Nephron progenitor cell (in vitro differentiated cells): ENCODE data around the gene SERTAD1.
A peak's percentile ranks its signal among the peaks of the same experiment; 100 is the strongest.

Experiments used
- DNase-seq: peaks from one replicate; pipeline ENCODE4 v3.0.0; 2021
- H3K27ac Mint-ChIP-seq: 2 replicates; pipeline ENCODE4 v1.8.0; 2021; ENCODE audit warnings: mild to moderate bottlenecking, moderate library complexity, mixed read lengths
- H3K27me3 Mint-ChIP-seq: 2 replicates; pipeline ENCODE4 v1.8.0; 2021; ENCODE audit warnings: mild to moderate bottlenecking, low read depth, mixed read lengths; ENCODE audit not compliant: poor library complexity
- H3K36me3 Mint-ChIP-seq: 2 replicates; pipeline ENCODE4 v1.8.0; 2021; ENCODE audit warnings: low read depth, mixed read lengths
- H3K4me1 Mint-ChIP-seq: 2 replicates; pipeline ENCODE4 v1.8.0; 2021; ENCODE audit warnings: mixed read lengths
- H3K4me3 Mint-ChIP-seq: 2 replicates; pipeline ENCODE4 v1.8.0; 2021; ENCODE audit warnings: mild to moderate bottlenecking, moderate library complexity, mixed read lengths
- H3K9me3 Mint-ChIP-seq: 2 replicates; pipeline ENCODE4 v1.8.0; 2021; ENCODE audit warnings: mild to moderate bottlenecking, moderate library complexity, mixed read lengths
- TF ChIP-seq, protein P1 (sequence below): fragments of 200-600 bp; sonication (generic); IDR thresholded peaks from 2 replicates; pipeline ENCODE4 v1.5.0; 2021; ENCODE audit warnings: antibody characterized with exemption

SERTAD1 gene

DNA sequence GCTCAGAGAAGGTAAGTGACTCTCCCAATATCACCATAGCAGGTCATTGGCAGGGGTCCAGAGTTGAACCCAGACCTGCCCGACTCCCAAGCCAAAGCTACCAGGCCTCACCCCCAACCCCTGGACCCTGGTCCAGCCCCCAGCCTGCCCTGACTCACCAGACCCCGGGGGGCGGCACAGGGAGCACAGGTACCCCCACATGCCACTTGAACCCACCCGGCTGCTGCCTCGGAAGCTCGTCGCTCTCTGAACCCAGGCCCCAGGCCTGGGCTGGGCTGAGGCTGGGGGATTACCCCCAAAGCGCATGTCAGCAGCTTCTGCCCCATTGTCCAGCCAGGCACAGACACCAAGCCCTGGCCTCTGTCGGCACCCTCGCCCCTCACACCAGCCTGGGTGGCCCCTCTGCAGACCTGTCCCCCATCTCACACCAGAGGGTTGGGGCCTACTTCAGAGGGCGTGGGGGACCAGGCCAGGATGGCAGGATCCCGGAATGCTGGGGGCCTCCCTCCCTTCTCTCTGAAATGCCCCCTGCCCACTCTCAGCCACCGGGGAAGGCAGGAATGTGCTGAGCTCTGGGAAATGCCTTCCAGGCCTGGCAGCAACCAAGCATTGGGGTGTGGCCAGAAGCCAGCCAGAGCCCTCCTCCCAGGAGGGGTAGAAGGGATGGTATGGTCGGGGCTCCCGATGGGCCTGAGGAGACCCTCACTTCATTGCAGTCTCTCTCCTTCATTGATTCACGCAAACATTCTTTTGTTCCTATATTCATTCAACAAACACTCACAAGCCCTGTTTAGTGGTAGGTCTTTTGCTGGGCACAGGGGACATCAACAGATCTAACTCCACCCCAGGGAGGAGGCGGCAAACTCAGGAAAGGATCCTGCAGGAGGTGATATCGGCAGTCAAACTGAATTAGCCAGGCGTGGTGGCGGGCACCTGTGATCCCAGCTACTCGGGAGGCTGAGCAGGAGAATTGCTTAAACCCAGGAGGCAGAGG, 11.0 kb downstream of the SERTAD1 start:
- Mint-ChIP-seq H3K4me3 (no peak overlapping the region), H3K36me3 (no peaks in the 10 kb centered on the region), H3K27ac (no peak overlapping the region), H3K4me1 (peaks cover 50% of the 10 kb centered on the region), H3K9me3 (no peaks in the 10 kb centered on the region), H3K27me3 (peaks cover 8% of the 10 kb centered on the region)
- TF ChIP-seq, protein P1, sequence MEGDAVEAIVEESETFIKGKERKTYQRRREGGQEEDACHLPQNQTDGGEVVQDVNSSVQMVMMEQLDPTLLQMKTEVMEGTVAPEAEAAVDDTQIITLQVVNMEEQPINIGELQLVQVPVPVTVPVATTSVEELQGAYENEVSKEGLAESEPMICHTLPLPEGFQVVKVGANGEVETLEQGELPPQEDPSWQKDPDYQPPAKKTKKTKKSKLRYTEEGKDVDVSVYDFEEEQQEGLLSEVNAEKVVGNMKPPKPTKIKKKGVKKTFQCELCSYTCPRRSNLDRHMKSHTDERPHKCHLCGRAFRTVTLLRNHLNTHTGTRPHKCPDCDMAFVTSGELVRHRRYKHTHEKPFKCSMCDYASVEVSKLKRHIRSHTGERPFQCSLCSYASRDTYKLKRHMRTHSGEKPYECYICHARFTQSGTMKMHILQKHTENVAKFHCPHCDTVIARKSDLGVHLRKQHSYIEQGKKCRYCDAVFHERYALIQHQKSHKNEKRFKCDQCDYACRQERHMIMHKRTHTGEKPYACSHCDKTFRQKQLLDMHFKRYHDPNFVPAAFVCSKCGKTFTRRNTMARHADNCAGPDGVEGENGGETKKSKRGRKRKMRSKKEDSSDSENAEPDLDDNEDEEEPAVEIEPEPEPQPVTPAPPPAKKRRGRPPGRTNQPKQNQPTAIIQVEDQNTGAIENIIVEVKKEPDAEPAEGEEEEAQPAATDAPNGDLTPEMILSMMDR: no peak
- DNase-seq: no peak

DNA sequence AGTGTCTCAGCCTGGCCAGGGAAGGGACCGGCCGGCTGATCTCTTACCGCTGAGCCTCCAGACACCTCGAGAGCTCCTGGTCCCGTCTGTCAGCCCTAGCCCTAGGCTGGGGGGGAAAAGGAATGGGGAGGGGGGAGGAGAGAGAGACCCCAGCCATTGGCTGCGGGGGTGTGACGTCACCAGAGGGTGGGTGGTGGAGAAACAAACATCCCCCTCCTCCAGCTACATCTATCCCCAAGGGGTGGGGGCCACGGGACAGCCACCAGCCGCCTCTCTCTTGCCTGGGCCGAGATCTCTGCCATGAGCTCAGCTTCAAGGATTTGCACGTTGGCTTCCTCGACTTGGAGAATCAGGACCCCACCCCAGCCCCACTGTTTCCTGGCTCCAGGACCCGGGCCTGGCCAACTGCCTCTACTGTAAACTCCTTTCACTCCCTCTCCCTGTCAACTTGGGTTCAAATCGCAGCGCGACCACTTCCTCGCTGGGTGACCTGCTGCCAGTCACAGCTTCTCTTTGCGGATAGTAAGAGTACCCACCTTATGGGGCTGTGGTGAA, 12.4 kb downstream of the SERTAD1 start, which contains the start of gene PRX:
Gene PRX, minus strand, starts transcription at position 88 of the 555 bp plus-strand sequence. CDS start 5,446 bp downstream, outside the sequence.
- Mint-ChIP-seq H3K4me1 (peaks cover 44% of the 10 kb centered on the region), H3K27ac (no peak within 1 kb of the TSS), H3K9me3 (no peaks in the 10 kb centered on the region), H3K4me3 (peak within 1 kb of the TSS; percentile 33), H3K36me3 (no peaks in the 10 kb centered on the region), H3K27me3 (peaks cover 8% of the 10 kb centered on the region)
- TF ChIP-seq, protein P1: no peak
- DNase-seq: peak; percentile 60

DNA sequence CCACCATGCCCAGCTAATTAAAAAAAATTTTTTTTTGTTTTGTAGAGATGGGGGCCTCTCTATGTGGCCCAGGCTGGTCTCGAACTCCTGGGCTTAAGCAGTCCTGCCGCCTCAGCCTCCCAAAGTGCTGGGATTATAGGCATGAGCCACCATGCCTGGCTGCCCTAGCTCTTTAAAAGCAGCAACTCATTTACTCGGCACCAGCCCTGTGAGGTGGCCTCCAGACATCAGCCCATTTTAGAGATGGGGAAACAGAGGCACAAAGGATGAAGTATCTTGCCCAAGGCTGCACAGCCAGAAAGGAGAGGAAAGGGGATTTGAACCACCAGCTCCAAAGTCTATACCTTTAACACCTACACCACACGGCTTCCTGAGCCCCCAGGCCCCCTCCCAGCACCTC, 12.9 kb downstream of the SERTAD1 start:
- no peaks in the 10 kb centered on the region for H3K36me3 Mint-ChIP-seq
- DNase-seq: no peak
- peak overlapping the region; percentile 33 for H3K4me3 Mint-ChIP-seq
- H3K27me3 Mint-ChIP-seq: peaks cover 5% of the 10 kb centered on the region
- TF ChIP-seq, protein P1: no peak
- no peak overlapping the region for H3K27ac Mint-ChIP-seq
- peaks cover 39% of the 10 kb centered on the region for H3K4me1 Mint-ChIP-seq
- no peaks in the 10 kb centered on the region for H3K9me3 Mint-ChIP-seq

DNA sequence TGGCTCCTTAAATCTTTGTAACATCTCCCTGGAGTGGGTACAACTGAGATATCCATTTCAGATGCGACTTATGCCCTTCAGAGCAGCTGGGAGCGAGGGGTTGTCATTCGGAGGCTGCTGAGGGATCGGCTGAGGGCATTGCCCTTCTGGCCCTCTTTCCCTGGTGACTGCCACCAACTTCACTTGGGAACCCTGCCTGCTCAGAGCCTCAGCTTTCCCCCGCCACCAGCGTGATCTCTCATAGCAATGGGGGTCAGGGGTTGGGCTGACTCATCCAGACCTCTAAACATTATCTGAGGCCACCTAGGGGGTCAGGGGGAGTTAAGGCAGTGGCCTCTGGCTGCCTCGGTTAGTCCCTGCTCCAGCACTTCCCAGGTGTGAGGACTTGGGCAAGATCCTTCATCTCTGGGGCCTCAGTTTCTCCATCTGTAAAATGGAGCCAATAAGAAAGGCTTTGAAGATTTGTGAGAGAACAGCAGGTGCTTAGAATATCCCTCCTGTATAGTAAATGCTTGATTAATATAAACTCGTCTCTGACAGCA, 13.8 kb downstream of the SERTAD1 start:
- Mint-ChIP-seq H3K27ac (no peak overlapping the region), H3K4me3 (no peak overlapping the region)

DNA sequence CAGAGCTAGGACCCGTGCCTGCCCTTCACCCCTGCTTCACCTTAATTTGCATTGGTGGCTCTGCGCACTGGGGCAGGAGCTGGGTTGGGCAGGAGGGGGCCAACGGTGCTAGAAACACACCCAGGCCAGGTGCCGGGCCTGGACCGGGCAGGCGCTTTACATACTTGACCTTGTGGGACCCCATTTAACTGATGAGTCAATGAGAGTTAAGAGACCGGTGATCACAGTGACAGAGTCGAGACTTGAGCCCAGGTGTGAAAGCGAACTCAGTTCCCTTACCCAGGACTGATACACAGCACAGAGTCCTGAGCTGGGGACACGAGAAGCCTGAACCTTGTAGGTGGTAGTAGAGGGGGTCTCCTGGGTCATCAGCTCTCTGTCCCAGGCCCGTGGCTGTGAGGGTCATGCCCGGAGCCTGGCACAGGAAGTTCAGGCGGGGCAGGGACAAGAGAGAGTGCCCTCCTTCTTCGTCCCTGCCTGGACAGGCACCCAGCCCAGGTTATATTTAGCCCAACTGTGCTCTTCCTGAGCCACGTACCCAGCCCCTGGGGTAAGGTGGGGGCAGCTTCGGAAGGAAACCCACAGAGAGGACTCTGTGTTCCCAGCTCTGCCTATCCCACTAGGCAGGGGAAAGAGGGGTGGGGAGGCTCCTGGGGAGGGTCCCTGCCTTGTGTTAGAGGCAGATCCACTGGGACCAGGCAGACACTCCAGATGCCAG, 14.5 kb downstream of the SERTAD1 start:
- TF ChIP-seq, protein P1: no peak
- Mint-ChIP-seq H3K4me1 (peaks cover 26% of the 10 kb centered on the region), H3K36me3 (no peaks in the 10 kb centered on the region), H3K27ac (peak overlapping the region; percentile 95), H3K9me3 (no peaks in the 10 kb centered on the region), H3K27me3 (peaks cover 8% of the 10 kb centered on the region), H3K4me3 (no peak overlapping the region)
- DNase-seq: no peak

More for the DNA sequence above, 13.8 kb downstream of the SERTAD1 start:
- no peak for DNase-seq
- TF ChIP-seq, protein P1: no peak
- peaks cover 31% of the 10 kb centered on the region for H3K4me1 Mint-ChIP-seq
- H3K9me3 Mint-ChIP-seq: no peaks in the 10 kb centered on the region
- H3K36me3 Mint-ChIP-seq: no peaks in the 10 kb centered on the region
- H3K27me3 Mint-ChIP-seq: peaks cover 8% of the 10 kb centered on the region
